ELR (cell line): ENCODE data around the gene PLK4.
"Not testable (repeated sequence)": the region's sequence is repeated elsewhere in the genome, so short reads cannot be mapped to it uniquely, and the experiment has no call there.

Experiments
- DNase-seq: peaks from one replicate; pipeline ENCODE4 v3.0.0-alpha.2; 2015; ENCODE audit warnings: low read depth

The PLK4 gene

DNA sequence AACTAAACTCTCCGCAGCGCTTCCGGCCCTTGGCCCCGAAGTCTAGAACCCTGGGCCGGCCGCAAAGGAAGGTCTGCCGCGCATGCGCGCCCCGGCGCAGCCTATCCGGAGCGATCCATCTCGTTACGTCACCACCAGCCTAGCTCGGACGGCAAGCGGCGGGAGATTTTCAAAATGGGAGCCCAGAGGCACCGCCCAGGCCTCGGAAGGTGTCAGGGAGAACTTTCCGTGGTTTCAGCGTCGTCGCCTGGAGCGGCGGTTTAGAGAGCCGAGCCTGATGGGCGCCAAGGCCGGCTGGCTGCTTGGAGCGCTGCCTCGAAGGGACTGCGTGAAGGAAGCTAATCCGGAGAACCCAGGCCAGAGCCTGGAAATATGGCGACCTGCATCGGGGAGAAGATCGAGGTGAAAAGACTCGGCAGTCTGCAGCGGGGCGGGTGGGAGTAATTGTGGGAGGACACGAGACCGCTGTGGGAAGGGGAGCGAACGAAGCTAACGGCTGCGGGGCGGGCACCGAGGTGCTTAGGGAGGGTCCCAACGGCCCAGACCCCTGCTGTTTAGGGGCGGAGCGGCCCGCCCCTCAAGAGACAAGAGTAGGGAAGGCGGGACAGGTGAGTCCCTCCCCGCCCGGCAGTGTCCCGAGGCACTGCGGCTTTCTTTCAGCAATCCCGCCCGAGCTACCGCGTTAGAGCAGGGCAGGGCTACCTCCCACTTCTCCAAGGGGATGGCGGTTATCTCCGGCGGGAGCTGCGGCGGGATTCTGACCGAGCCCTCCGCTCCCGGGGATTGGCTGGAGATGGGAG is at the start of gene PLK4:
Gene PLK4, plus strand, starts transcription at position 131 of the 800 bp plus-strand sequence. Its CDS starts 242 bp downstream, at position 373.
- peak; percentile 95 for DNase-seq

DNA sequence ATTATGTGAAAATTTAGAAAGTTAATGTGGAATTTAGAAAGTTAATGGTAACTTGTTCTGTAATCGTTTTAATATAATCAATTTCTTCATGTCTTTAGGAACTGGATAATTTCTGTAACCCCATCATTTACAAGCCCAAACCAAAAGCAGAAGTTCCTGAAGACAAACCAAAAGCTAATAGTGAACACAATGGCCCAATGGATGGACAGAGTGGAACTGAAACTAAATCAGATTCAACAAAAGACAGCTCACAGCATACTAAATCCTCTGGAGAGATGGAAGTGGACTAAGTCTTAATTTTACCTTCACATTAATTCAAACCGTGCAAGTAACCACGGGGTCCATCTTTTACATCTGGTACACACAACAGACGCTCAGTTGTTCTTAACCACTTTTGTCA is 48.1 kb upstream of the PLK4 start:
- DNase-seq, result no peak

- DNase-seq, result peak; percentile 26
Observed at GRCh38 chr4:127843704-127844600, 36.7 kb upstream of the PLK4 start.

DNA sequence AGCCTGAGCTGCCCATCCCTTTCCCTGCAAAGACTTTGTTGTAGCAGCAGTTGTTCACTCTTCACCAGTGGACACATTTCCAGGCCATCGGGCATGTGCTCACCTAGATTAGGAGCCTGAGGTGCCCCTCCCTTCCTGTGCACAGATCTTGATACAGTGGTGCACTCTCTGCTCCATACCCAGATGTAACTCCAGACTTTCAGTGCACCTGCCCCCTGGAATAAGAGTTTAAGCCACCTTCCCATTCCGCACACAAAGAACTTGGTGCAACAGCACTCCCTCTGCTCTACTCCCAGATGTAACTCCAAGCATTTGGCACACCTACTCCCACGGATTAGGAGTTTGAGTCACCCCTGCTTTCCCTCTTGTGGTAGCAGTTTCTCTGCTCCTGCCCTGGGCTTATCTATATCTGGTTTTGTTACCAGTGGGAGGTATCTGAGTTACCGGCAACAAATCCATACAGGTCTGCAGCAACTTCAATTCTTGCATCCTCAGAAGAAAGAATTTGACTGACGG is 36.0 kb upstream of the PLK4 start:
- no peak for DNase-seq

- no peak for DNase-seq
Observed at GRCh38 chr4:127846061-127846460, 34.6 kb upstream of the PLK4 start.

DNA sequence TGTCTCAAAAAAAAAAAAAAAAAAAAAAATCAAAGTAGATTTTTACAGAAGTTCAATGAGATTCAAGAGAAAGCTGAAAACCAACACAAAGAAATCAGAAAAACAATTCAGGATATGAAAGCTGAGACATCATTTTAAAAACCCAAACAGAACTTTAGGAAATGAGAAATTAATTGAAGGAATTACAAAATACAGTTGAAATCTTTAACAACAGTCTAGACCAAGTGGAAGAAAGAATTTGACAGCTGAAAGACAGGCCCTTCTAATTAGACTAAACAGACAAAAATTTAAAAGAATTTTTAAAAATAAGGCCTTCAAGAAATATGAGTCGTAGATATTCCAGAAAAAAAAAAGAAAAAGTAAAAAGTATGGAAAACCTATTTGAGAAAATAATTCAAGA is 33.9 kb upstream of the PLK4 start:
- DNase-seq, result no peak

- DNase-seq, result peak; percentile 35
Observed at GRCh38 chr4:127849505-127850234, 31.0 kb upstream of the PLK4 start.

GRCh38 chr4:127852661-127853060 is 28.0 kb upstream of the PLK4 start:
- DNase-seq, result no peak

DNA sequence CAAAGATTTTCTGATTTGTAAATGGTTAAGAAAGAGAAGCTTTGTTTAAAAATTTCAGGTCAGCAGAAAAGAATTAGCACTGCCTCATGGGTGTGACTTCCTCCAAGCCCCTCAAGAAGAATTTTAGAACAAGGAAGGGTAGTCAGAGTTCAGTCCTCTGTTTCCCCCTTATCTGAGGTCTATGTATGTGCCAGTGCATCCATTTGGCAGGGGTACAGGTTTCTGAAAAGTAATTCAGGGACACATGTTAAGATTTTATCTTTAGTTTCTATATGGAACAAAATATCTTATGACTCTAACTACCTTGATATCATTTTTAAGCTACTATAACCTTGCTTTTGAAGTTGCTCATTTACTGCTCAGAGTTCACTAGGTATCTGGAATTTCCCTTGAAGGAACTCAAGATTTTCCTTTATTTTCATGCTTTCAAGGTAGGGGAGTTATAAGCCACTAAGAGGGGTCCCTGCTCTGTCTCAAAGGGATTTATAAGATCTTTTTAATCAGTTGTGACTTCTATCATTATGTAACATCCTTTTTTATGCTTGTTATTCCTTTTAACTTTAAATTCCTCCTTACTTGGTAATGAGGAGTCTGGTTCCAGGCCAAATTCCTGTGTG is 24.4 kb upstream of the PLK4 start:
- no peak for DNase-seq

- DNase-seq, result peak; percentile 85
Observed at GRCh38 chr4:127856813-127857447, 23.8 kb upstream of the PLK4 start.

GRCh38 chr4:127857641-127858040 is 23.1 kb upstream of the PLK4 start:
- DNase-seq, result no peak

DNA sequence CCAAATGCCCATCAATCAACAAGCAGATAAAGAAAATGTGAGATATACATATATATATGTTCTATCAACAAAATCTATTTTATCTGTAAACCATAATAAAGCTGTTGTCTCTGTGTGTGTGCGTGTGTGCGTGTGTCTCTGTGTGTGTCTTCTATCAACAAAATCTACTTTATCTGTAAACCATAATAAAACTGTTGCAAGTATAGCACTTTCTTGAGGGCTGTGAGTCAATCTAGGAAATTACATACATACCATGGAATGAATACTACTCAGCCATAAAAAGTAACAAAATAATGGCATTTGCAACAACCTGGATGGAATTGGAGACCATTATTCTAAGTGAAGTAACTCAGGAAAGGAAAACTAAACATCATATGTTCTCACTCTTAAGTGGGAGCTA is 12.5 kb upstream of the PLK4 start:
- DNase-seq, result peak; percentile 35

DNA sequence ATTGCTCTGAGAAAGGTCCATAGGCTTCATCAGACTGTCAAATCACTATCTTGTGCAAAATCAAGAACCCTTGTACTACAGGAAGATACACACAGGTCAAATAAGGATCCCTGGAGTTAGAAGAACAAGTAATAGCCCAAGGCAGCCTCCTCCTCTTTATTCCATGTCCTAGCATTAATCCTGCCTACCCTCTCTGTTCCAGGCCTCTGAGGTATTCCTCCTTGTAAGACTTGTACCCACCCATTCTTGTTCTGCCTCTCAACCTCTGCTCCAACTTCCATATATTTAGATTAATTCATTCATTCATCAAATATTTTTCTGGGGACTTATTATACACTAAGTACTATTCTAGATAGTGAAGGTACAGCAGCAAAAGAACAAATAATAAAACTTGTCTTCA is 10.4 kb upstream of the PLK4 start:
- no peak for DNase-seq

DNA sequence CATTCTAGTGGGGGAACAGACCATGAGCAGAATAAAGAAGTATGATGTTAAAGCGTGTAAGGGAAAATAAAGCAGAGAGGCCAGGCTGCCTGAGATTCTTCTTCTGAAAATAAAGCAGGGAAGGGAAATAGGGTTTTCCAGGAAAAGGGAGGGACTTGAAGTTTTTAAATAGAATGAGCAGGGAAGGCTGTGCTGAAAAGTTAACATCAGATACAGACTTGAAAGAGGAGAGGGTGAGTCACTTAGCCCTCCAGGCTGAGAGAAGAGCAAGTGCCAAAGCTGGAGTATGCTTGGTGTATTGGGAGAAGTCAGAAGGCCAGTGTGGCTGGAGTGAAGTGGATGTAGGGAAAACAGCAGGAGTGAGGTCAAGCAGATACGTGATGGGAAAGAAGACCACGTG is 10.0 kb upstream of the PLK4 start:
- DNase-seq, result peak; percentile 76

DNA sequence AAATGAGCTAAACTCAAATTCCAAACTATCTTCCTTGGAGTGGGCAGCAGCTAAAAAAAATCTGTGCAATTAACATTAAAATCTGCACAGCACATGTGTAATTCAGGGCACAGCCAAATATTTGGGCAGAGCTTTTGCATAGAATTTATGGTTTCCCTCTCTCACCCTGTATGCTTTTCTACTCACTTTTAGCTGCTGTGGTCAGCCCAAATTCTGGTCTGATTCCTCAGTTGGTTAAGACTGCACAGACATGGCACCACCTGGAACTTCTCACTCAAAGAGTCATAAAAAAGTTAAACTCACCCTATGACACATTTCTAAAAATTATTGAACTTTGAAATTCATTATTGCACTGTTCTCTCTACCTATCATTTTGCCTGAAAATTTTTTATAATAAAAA is 4.9 kb upstream of the PLK4 start:
- no peak for DNase-seq

GRCh38 chr4:127881563-127881864 is 821 bp downstream of the PLK4 start:
- no peak for DNase-seq

GRCh38 chr4:127888559-127888958 is 7.9 kb downstream of the PLK4 start:
- DNase-seq, result no peak

DNA sequence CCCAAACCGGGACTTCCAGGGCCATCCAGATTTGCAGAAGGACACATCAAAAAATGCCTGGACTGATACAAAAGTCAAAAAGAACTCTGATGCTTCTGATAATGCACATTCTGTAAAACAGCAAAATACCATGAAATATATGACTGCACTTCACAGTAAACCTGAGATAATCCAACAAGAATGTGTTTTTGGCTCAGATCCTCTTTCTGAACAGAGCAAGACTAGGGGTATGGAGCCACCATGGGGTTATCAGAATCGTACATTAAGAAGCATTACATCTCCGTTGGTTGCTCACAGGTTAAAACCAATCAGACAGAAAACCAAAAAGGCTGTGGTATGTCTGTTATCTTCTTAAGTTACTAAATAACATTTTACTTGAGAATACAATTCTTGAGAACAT is 9.2 kb downstream of the PLK4 start:
- no peak for DNase-seq

DNA sequence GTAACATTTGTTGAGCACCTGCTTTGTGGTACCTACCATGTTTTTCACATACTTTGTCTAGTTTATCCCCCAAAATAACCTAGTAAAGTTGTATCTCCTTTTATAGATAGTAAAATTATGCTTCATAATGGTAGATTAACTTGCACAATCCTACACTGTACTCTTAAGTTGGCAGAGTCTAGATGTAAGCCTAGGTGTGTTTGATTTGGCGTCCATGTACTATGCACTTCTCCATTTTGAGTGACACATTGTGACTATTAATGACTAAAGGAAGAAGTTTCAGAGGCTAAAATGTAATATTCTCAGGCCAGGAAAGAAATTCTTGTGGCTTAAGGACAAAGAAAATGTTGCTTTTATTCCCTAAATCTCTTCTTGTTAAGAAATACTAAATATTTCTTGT is 15.4 kb downstream of the PLK4 start:
- DNase-seq, result no peak

GRCh38 chr4:127896528-127896927 is 15.8 kb downstream of the PLK4 start:
- no peak for DNase-seq

GRCh38 chr4:127899682-127900081 is 19.0 kb downstream of the PLK4 start:
- not testable (repeated sequence) for DNase-seq

GRCh38 chr4:127905029-127905428 is 24.3 kb downstream of the PLK4 start:
- DNase-seq, result no peak
